Measurements from ENCODE around the gene CENPP. TPM values are rescaled to one million over a fixed set of nuclear protein-coding genes. Genes with fewer than 3 reads are reported as not detected.

The CENPP gene
- total and polyA plus RNA-seq, 4 donors = 0.62 to 8.7 (median 1.3) TPM

GRCh38 chr9:92655366-92655765 lies 329.6 kb downstream of the CENPP start:
- H3K9ac ChIP-seq (ENCODE audit: low read depth in 1 of 2, low read length in 2 of 2) = no peak overlapping the region
- peaks cover 3 to 6% (median 4%) of the 10 kb centered on the region in 4 donors for H3K36me3 ChIP-seq (ENCODE audit: control insufficient read depth in 4 of 4, insufficient read depth in 3 of 4, low read depth in 1 of 4, low read length in 3 of 4)
- 96% methylated on average over 7 of the region's 7 CpGs for WGBS

DNA sequence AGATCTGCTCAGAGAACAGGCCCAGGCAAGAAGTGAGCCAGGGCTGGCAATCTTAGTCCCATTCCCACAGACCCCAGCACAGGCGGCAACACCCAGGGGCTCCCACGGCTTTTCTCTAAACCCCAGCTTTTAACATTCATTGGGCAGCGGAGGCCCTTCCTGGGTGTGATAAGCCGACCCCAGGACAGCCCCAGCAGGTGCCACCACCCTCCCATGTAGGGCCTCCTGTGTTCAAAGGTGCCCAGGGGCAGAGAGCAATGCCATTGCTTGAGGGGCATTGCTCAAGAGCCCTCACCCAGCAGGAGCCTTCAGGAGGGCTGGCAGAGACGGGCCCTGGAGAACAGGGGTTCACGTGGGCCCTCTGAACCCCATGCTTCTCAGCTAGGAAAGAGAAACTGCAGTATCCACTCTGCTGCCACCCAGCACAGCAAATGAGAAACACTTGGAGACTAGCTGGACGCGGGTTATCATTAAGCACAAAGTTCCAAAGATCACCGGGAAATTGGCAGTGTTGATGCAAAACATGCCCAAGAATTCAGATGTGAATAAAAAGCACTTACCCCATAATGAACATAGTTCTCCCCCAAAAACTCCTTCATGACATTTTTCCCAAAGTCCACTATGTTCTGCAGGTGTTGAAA lies 330.3 kb downstream of the CENPP start:
- 51% methylated on average over 9 of the region's 9 CpGs for WGBS

More at GRCh38 chr9:92655366-92655765, 329.6 kb downstream of the CENPP start:
- TF ChIP-seq RAD21 (IDR thresholded peaks at IDR 0.05) = no peak
- TF ChIP-seq, protein P1, sequence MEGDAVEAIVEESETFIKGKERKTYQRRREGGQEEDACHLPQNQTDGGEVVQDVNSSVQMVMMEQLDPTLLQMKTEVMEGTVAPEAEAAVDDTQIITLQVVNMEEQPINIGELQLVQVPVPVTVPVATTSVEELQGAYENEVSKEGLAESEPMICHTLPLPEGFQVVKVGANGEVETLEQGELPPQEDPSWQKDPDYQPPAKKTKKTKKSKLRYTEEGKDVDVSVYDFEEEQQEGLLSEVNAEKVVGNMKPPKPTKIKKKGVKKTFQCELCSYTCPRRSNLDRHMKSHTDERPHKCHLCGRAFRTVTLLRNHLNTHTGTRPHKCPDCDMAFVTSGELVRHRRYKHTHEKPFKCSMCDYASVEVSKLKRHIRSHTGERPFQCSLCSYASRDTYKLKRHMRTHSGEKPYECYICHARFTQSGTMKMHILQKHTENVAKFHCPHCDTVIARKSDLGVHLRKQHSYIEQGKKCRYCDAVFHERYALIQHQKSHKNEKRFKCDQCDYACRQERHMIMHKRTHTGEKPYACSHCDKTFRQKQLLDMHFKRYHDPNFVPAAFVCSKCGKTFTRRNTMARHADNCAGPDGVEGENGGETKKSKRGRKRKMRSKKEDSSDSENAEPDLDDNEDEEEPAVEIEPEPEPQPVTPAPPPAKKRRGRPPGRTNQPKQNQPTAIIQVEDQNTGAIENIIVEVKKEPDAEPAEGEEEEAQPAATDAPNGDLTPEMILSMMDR (IDR thresholded peaks at IDR 0.05; ENCODE audit: low read depth, low read length, missing input control) = no peak
- TF ChIP-seq FOXA2 (IDR thresholded peaks at IDR 0.05) = no peak
- TF ChIP-seq, protein P2, sequence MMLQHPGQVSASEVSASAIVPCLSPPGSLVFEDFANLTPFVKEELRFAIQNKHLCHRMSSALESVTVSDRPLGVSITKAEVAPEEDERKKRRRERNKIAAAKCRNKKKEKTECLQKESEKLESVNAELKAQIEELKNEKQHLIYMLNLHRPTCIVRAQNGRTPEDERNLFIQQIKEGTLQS (IDR thresholded peaks at IDR 0.05) = no peak
- TF ChIP-seq GABPA (IDR thresholded peaks at IDR 0.05 in 1 of 2, conservative IDR thresholded peaks at IDR 0.05 in 1 of 2) = no peak
- no peak for TF ChIP-seq NR2F2 (IDR thresholded peaks at IDR 0.05)
- TF ChIP-seq MAX (IDR thresholded peaks at IDR 0.05) = no peak
- TF ChIP-seq HNF4A (conservative IDR thresholded peaks at IDR 0.05) = no peak
- TF ChIP-seq SP1 (IDR thresholded peaks at IDR 0.05) = no peak
- no peak for TF ChIP-seq JUND (IDR thresholded peaks at IDR 0.05)
- Histone ChIP-seq H3K4me1 (ENCODE audit: control insufficient read depth in 4 of 4, insufficient read depth in 4 of 4, low read length in 3 of 4) (peaks cover 9 to 16% (median 11%) of the 10 kb centered on the region in 4 donors), H3K27me3 (ENCODE audit: control insufficient read depth in 4 of 4, insufficient read depth in 4 of 4, low read length in 3 of 4) (no peaks in the 10 kb centered on the region), H3K27ac (ENCODE audit: low read depth in 1 of 2, low read length in 2 of 2) (no peak overlapping the region), H3K4me3 (ENCODE audit: low read depth in 1 of 3, low read length in 3 of 3) (no peak overlapping the region), H3K9me3 (ENCODE audit: control insufficient read depth in 4 of 4, low read length in 3 of 4) (no peaks in the 10 kb centered on the region)
- no peak for DNase-seq (ENCODE audit: low spot score)

More for the DNA sequence above, 330.3 kb downstream of the CENPP start:
- Histone ChIP-seq H3K27ac (ENCODE audit: low read depth in 1 of 2, low read length in 2 of 2) (peak overlapping the region in 1 of 2 donors; percentile 39), H3K9ac (ENCODE audit: low read depth in 1 of 2, low read length in 2 of 2) (no peak overlapping the region), H3K4me3 (ENCODE audit: low read depth in 1 of 3, low read length in 3 of 3) (no peak overlapping the region), H3K27me3 (ENCODE audit: control insufficient read depth in 4 of 4, insufficient read depth in 4 of 4, low read length in 3 of 4) (no peaks in the 10 kb centered on the region), H3K4me1 (ENCODE audit: control insufficient read depth in 4 of 4, insufficient read depth in 4 of 4, low read length in 3 of 4) (peaks cover 9 to 16% (median 11%) of the 10 kb centered on the region in 4 donors), H3K36me3 (ENCODE audit: control insufficient read depth in 4 of 4, insufficient read depth in 3 of 4, low read depth in 1 of 4, low read length in 3 of 4) (peaks cover 3 to 6% (median 4%) of the 10 kb centered on the region in 4 donors), H3K9me3 (ENCODE audit: control insufficient read depth in 4 of 4, low read length in 3 of 4) (no peaks in the 10 kb centered on the region)
- TF ChIP-seq JUND (IDR thresholded peaks at IDR 0.05) = peak in 1 of 2 donors; percentile 12
- TF ChIP-seq HNF4G (IDR thresholded peaks at IDR 0.05) = peak; percentile 17
- no peak for TF ChIP-seq TAF1 (conservative IDR thresholded peaks at IDR 0.05)
- TF ChIP-seq RXRA (IDR thresholded peaks at IDR 0.05) = peak in 1 of 2 donors; percentile 19
- TF ChIP-seq GABPA (IDR thresholded peaks at IDR 0.05 in 1 of 2, conservative IDR thresholded peaks at IDR 0.05 in 1 of 2) = peak in 1 of 2 donors; percentile 31
- no peak for TF ChIP-seq FOXA1 (IDR thresholded peaks at IDR 0.05)
- peak; percentile 75 for TF ChIP-seq HNF4A (conservative IDR thresholded peaks at IDR 0.05)
- TF ChIP-seq SP1 (IDR thresholded peaks at IDR 0.05) = peak; percentile 28
- TF ChIP-seq, protein P3, sequence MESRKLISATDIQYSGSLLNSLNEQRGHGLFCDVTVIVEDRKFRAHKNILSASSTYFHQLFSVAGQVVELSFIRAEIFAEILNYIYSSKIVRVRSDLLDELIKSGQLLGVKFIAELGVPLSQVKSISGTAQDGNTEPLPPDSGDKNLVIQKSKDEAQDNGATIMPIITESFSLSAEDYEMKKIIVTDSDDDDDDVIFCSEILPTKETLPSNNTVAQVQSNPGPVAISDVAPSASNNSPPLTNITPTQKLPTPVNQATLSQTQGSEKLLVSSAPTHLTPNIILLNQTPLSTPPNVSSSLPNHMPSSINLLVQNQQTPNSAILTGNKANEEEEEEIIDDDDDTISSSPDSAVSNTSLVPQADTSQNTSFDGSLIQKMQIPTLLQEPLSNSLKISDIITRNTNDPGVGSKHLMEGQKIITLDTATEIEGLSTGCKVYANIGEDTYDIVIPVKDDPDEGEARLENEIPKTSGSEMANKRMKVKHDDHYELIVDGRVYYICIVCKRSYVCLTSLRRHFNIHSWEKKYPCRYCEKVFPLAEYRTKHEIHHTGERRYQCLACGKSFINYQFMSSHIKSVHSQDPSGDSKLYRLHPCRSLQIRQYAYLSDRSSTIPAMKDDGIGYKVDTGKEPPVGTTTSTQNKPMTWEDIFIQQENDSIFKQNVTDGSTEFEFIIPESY (IDR thresholded peaks at IDR 0.05) = no peak
- DNase-seq (ENCODE audit: low spot score) = no peak
